NCI-H1417 treated with DMSO at 0.1 percent for 48 hours (cell line): Measurements from ENCODE around the gene IGSF21.
"Not testable (repeated sequence)": the region's sequence is repeated elsewhere in the genome, so short reads cannot be mapped to it uniquely, and the experiment has no call there.

Source experiments
- DNase-seq: peaks from one replicate; lab custom pipeline; 2025; lab: John Stamatoyannopoulos, UW

IGSF21 gene

GRCh38 chr1:18400347-18401102, 292.9 kb downstream of the IGSF21 start:
- no peak for DNase-seq

- DNase-seq, result no peak
These were observed 294.3 kb downstream of the IGSF21 start for GRCh38 chr1:18401921-18402320.

- no peak for DNase-seq
These were observed 296.9 kb downstream of the IGSF21 start for GRCh38 chr1:18404460-18404859.

GRCh38 chr1:18407166-18408045, 299.8 kb downstream of the IGSF21 start:
- DNase-seq, result no peak

- DNase-seq, result no peak
These were observed 301.2 kb downstream of the IGSF21 start for GRCh38 chr1:18408656-18409370.

- DNase-seq, result no peak
These were observed 302.1 kb downstream of the IGSF21 start for GRCh38 chr1:18409609-18410237.

- no peak for DNase-seq
These were observed 302.8 kb downstream of the IGSF21 start for GRCh38 chr1:18410407-18410806.

GRCh38 chr1:18411321-18411720, 303.7 kb downstream of the IGSF21 start:
- no peak for DNase-seq

- DNase-seq, result no peak
These were observed 304.4 kb downstream of the IGSF21 start for GRCh38 chr1:18411820-18412641.

GRCh38 chr1:18412882-18413353, 305.3 kb downstream of the IGSF21 start:
- no peak for DNase-seq

- no peak for DNase-seq
These were observed 306.1 kb downstream of the IGSF21 start for GRCh38 chr1:18413541-18414305.

- no peak for DNase-seq
These were observed 306.7 kb downstream of the IGSF21 start for GRCh38 chr1:18414321-18414720.

GRCh38 chr1:18414872-18415447, 307.4 kb downstream of the IGSF21 start:
- DNase-seq, result no peak

- no peak for DNase-seq
These were observed 307.9 kb downstream of the IGSF21 start for GRCh38 chr1:18415448-18416027.

GRCh38 chr1:18416126-18416525, 308.5 kb downstream of the IGSF21 start:
- DNase-seq, result not testable (repeated sequence)

- no peak for DNase-seq
These were observed 310.0 kb downstream of the IGSF21 start for GRCh38 chr1:18417316-18418269.

GRCh38 chr1:18419113-18419844, 311.7 kb downstream of the IGSF21 start:
- DNase-seq, result no peak

- DNase-seq, result no peak
These were observed 312.2 kb downstream of the IGSF21 start for GRCh38 chr1:18419845-18420184.
